TTC549 (cell line): ENCODE data around the gene GRID1.

ENCODE experiments used
- FAIRE-seq: peaks from 2 replicates; lab custom pipeline; 2012; peaks lifted over from hg19 to GRCh38; lab: Jason Lieb, UNC

The GRID1 gene

DNA sequence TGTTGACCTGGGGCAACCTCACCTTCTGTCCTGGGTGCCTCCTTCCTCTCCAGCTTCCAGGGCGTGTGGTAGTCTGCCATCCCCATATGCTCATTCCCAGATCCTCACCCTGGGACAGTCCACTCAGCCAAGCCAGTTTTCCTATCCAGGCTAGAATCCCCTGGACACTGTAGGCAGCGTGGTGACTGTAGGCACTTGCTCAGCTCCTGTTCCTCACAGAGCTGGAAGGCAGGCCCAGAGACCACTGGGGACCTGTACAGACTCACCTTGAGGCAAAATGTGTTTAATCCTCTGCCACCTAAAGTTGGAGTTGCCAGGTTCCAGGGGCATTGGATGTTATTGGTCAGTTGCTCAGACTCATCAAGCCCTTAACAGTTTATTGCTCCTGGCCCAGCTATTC is 2.4 kb upstream of the GRID1 start:
- FAIRE-seq = no peak

DNA sequence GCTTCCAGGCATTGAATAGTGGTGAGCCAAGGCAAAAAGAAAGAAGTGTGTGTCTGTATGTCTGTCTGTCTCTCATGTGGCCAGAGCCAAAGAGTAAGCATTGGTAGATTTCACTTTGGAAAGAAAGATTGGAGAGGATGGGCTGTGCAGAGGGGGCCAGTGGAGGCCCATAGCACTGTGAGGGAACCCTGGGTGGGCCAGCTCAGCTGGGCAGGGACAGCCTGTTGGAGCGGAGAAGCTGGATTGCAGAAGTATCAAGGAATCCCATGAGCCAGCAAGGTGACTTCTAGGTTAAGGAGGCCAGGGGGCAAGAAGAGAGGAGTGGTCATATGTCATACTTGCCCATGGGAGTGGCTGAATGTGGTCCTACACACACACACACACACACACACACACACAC is 1.5 kb upstream of the GRID1 start:
- FAIRE-seq = no peak

DNA sequence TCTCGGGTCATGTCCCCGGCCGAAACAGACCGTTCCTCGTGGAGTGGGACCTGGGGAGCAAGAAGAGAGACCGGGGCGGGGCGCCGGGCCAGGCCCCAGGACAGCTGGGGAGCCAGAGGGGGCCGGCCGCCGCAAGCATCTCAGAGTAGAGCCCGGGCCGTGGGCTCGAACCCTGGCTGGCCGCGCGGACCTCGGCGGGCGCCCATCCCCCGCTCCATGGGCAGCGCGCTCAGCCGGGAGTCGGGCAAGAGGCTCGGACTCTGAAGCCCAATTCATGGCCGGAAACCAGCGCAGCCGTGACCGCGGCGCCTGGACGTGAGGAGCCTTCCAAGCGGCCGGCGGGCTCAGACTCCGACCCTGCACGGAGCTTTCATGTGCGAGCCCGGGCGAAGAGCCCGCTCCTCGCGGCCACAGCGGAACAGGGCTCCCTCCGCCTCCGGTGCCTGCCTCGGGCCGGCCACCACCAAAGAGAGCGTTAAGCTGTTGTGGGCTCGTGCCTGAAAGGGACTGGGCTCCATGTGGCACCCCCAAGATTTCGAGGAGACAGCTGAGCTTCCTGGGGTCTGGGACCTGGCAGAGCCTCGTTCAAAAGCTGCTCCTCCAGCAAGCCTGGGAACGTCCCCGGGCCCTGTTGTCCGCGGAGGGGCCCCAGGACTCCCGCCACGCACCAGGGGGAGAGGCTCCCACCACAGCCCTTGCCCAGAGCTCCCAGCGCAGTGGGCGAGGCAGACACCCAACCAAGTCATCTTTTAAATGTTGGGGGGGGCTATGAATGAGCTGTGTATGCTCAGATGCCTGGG is 757 bp upstream of the GRID1 start:
- FAIRE-seq = no peak

DNA sequence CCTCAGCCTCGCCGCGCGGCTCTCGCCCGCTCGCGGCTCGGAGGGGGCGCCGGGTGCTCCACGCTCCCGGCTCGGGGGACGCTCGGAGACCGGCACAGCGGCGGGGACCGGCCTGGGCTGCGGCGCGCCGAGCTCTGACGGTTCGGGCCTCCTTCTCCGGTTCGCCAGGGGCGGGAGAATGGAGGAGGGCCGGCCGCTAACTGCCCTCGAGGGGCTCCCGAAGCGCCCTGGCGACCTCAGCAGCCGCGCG is 232 bp upstream of the GRID1 start:
- FAIRE-seq = no peak

DNA sequence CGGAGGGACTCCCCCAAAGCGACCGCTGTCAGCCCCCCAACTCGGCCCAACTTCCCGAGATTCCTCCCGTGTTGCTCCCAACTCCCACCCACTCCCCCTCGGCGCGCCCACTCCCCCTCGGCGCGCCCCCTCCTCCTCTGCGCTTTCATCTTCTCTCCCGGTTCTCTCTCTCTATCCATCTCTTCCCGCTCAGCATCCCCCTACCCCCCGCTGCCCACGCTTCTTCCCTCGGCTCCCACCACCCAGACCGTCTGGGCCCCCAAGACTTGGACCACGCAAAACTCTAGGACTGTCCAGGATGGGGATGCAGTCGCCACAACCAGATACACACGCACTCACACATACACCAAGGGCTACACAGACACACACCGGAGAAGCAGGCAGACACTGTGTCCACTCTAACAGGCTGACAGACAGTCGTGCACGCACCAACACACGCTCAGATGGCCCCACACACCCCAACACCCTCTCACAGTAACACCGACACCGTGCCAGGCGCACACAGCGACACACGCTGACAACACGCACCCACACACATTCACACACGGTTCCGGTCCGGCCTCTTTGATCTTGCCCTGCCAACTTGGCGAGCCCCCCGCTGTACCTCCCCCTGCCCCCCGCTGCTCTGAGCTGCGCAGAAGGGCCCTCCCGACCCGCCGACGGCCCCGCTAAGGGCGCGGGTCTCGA is 1.1 kb downstream of the GRID1 start:
- no peak for FAIRE-seq

DNA sequence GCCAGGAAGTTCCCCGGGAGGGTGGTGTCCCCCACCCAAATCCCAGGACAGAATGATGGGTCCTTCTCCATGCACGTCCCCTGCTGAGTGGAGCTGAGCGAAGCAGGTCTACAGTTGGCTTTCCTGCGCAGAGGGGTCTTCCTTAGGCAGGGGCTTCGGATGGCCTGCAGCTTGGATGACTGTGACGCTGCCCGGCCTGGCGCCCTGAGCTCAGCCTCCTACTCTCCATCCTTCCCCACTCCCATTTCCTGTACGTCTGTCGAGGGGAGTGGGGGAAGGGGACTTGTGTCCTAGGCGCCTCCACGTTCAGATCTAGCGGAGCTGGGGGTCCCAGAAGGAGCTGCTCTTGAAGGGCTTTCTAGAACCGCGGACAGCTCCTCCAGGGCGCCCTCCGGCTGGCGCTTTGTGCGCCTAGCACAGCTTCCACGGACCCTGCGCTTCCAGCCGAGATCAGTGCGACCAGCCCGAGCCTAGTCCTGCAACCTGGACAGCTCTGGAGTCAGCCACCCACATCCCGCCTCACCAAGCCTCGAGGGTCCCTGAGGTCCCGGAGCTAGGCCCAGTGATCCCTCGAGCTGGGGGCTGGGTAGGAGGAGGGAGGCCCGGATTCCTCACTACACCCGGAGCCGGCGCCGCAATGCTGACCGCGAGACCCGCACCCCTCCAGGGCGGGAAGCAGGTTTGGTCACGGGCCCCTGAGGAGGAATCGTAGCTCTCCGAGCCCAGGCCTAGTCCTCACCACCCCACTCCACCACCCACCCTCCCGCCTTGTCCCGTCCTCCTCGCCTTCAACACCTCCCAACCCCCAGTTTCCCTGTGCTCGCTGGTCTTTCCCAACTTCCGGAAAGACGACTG is 1.9 kb downstream of the GRID1 start:
- no peak for FAIRE-seq

DNA sequence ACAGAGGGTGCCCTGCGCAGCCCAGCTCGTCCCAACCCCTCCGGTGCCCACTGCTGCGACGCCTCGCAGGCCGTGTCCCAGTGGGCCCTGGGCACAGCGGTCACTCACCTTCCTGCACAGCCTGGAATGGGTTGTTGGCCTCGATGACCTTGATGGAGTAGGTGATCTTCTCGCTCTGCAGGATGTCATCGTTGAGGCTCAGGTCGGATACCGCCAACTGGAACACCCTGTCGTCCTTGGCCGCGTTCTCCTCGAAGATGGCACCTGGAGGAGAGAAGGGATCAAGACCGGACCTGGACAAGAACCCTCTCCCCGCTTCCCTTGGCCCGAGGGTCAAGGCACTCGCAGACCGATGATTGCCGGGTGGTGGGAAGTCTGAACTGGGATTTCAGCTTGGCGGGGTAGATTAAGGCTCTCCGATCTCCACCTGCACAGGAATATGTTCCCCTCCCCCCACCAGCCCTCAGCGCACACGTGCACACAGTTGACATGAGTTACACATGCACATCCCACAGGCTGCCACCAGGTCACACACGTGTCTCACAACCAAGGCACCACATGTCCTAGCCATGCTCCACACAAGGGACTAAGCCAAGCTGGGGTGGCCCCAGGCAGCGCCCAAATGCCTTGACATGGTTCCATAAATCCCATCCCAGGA is 2.6 kb downstream of the GRID1 start:
- no peak for FAIRE-seq

DNA sequence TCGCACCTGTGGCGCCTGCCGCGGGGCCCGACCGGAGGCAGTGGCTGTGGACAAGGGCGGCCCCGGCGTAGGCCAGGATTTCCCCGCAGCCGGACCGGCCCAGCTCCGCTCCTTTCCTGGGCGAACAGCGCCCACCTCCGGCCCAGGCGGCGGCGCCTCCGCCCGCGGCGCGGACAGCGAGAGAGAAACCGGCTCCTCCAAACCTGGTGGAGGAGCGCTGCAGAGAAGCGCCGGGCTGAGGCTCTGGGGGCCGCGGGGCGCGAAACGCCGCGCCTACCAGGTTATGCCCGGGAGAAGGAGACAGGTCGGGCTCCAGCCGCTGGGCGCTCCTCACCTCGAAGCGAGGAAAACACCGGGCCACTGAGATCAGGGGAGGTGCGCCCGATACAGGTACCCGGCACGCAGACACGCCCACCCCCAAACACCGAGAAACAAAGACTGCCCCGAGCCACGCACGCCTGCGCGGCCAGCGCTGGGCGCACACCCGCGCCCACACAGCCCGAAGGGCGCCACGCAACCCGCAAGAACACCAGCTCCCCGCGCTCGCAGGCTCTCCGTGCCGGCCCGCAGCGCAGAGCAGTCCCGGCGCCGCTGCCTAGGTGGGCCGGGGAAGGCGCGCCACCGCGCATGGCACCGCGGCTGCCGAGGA is 3.3 kb downstream of the GRID1 start:
- FAIRE-seq = no peak

DNA sequence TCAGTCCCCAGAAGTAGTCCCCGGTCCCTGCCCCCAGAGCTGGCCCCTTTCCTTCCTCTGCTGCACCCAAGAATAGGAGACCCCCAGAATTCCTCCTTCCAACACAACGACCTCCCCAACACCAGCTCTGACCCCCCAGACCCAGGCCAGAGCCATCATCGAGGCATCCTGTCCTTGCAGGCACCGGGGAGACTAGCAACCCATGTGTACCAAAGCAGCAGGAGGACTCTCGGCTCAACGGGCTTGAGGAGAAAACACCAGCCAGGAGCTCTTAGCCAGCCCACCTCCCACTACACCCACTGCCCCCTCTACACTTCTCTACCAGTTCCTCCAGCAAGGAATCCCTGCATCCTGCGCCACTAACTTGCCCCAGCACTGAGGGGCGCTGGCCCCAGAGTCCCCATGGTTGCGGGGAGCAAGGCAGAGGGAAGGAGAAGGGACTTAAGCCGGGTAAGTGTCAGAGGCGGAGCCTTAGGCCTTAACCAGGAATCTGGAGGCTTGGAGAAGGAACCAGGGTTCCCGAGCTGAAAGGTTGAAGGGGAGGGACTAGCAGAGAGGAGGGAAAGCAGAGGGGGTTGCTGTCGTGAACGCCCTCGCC is 3.9 kb downstream of the GRID1 start:
- FAIRE-seq = no peak

DNA sequence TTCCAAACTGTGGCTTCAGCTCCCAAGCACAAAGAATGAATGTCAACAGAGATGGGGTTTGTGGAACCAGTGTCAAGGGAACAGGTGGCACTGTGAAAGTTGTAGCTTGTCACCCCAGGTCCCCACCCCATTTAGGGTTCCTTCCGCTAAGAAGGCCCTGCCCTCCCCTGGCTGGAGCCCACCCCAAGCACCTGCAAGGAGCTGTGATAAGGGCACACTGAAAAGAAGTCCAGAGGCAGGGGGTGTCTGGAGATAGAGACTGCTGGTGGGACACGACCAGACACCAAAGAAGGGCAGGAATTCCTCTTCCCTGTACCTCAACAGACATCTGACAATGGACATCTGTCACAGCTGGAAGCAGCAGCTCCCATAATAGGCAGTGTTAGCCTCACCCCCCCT is 4.5 kb downstream of the GRID1 start:
- FAIRE-seq = no peak

DNA sequence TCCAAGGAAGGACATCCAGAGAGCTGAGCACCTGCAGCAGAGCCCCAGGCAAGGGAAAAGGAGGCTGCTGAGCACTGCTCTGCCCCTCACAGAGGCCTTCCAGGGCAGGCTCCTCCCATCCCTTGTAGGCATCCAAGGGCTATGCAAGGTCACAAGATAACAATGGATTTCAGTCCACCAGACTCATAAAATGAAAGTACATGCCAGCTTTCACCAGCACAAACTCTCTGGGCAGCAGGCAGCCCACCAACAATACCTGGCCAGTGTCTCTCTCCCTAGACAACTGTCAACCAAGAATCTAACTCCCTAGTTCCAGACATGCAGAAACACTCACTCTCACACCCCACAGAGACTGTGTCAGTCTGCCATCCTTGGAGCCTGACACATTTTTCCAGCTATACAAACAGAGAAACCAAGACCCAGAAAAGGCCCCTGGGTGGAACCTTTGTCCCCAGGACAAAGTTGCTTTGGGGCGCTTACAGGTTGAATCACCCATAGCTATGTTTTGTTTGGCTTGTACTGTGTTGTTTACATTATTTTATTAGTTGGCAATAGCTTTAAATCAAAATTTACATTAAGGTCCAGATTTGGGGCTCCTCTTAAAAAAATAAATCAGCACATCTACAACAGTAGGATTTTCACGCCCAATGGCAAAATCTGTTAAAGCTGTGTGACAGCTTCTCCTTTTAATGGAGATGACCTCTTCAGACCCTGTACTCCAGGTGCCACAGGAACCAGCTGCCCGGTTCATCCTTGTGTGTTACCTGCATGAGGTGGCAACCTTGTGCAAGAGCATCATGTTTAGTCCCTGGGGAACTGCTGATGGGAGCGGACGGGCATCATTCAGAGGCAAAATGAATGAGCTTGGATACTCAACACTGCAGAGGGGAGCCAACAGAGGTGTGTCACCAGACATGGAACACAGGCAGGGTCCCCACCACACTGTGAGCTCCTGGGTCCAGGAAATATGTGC is 5.2 kb downstream of the GRID1 start:
- FAIRE-seq = no peak

DNA sequence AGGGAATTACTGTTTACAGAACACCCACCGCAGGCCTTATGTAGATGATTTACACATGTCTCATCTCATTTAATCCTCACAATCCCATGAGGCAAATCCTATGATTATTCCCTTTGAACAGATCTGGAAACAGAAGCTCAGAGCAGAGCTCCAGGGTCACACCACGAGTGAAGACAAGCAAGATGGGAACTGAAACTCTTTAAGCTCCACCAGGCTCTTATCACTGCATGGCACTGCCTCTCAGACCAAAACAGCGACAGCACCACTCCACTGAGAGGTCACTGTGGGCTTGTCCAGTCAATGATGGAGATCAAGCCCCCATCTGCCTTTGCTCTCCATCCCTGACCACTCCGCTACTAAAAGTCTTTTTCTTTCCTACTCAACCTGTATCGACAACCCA is 5.9 kb downstream of the GRID1 start:
- no peak for FAIRE-seq

DNA sequence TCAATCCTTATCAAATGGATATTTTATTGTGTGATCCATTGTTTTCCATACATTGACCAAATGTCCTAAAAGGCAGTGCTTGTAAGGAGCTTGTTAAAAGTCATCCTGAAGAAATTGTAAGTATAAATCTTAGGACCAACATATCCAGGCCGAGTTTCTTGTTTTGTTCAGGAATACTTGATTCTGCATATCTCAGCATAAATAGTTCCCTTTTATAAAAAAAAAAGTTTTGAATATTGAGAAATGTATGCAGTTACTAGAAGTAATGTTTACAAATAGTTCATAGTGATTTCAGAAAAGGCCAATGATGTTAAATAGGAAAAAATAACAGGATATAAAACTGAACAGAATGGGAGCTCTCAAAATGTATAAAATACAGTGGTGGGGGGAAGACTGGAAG is 6.6 kb downstream of the GRID1 start:
- FAIRE-seq = no peak

DNA sequence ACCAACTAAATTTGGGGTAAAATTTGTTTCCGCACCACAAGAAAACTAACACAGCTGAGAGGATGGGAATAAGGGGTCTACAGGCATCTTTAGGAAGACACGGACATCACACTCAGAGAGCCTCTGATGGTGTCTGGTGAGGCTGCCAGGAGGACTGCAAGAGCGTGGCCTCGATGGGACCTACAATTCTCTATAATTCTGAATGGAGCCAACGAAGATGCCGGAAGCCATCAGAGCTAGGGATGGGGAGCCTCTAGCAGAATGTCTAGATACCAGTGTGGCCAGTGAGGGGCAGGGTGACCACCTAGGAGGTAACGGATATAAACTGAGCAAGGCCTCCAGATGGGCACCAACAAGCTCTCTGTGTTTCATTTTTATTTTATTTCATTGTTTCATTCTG is 7.5 kb downstream of the GRID1 start:
- no peak for FAIRE-seq

DNA sequence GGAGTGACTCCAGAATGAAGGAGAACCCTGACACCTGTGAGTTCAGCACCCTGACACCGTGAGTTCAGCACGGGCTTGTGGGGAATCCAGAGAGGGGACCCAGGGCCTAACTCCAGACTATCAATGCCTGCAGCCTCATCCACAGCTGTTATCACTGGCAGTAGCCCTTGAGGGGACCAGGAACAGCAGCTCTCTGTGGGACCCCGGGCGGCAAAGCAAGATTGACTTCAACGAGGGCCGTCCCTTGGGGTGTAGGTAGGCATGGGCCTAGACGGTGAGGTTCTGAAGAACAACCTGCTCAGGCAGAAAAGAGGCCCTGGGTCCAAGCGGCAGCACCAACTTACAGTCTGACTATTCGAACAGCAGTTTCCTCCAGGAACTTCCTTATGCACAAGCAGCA is 8.9 kb downstream of the GRID1 start:
- no peak for FAIRE-seq

DNA sequence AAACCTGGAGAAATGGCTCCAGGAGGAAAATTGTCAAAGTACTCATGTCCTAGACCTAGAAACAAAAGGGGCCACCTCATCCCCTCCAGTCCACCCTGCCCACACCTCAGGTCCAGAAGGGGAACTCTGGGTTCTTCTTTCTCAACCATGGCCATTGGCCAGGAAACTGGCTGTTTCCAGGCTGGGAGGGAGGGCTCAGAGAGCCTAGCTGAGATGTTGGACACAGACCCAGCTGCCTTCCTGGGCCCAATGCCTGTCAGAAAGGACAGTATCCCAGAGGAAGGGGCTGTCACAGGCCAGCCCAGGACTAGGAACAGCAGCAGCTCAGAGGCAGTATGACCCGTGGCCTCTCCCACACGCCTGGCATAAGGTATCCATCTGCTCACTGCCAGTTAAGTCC is 9.6 kb downstream of the GRID1 start:
- FAIRE-seq = no peak

DNA sequence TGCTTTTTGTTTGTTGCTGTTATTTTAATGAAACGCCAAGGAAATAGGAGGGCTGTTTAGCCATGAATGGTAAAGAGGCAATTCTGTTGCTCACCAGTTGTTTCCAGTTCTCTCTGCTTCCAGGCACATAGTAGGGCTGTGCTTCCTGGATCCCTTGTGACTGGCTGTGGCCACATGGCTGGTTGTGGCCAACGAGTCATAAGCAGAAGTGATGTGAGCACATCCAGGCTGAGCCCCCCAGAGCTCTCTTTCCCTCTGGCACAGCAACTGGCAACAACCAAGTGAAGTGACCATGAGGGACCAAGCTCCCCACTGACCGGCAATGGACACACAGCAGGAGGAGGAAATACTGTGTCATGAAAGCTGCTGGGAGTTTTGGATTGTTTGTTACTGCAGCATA is 10.3 kb downstream of the GRID1 start:
- FAIRE-seq = no peak

DNA sequence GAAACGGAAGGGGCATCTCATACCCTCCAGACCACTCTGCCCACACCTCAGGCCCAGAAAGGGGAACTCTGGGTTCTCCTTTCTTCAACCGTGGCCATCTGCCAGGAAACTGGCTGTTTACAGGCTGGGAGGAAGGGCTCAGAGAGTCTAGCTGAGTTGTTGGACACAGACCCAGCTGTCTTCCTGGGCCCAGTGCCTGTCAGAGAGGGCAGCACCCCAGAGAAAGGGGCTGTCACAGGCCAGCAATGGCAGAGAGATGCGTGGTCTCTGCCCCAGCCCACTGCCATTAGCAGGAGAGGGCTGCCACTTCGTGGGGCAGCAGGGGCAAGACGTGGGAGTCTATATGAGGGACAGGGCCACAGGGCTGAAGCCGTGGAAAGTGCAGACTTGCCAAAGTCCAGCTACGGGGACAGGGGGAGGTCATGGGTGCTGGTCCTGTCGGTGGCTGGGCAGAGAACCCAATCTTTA is 11.0 kb downstream of the GRID1 start:
- FAIRE-seq = no peak

DNA sequence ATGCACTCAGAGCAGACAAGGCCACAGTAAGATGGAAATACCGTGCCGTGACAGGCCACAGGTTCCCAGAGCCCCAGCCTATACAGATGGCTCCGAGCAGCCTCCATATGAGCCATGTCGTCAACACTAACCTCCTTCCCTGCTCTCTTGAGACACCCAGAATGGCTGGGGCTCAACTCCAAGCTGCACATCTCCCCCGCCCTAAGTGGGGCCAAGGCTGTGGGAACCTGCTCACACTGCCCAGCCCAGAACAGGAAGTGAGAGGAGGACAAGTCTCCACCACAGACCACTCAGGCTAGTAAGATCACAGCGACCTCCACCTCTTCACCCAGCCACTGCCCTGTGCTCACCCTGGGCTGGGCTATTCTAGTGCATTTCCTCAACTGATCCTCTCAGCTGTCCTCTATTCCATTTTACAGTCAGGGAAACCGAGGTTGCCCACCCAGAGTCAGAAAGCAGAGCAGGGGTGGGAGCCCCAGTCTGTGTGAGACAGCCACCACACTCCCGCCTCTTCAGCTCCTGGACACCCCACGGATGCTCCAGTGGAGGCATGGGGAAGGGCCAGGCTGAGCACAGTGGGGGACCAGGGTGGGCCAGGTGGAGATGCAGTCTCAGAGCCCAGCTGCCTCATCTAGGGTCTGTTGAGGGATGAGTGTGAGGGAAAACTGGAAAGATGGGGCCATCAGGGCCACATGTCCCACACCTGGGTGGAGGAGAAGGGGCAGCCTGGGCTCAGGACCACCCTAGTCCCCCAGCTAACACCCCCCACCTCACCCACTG is 11.6 kb downstream of the GRID1 start:
- no peak for FAIRE-seq
